Peyer's patch (tissue), 4 donors: ENCODE results near the gene KCNA2. TPM values are rescaled to one million over a fixed set of nuclear protein-coding genes. Genes with fewer than 3 reads are reported as not detected.

Experiments
- DNase-seq, 3 donors: peaks; one replicate each; pipeline ENCODE4 v3.0.0-alpha.2; 2017 to 2019
- H3K27ac ChIP-seq, 4 donors: fragments of 200-600 bp; sonication (generic); one replicate each; pipeline ENCODE4 v1.5.1; 2016 to 2019
- H3K27me3 ChIP-seq, 2 donors: fragments of 200-600 bp; sonication (generic); one replicate each; pipeline ENCODE4 v1.5.1; 2019
- H3K36me3 ChIP-seq, 3 donors: fragments of 200-600 bp; sonication (generic); one replicate each; pipeline ENCODE4 v1.5.1; 2016 to 2019
- H3K4me1 ChIP-seq, 4 donors: fragments of 200-600 bp; sonication (generic); one replicate each; pipeline ENCODE4 v1.5.1; 2016 to 2019
- H3K4me3 ChIP-seq, 4 donors: fragments of 200-600 bp; sonication (generic); 1 replicate in 3 of 4; 2 replicates in 1 of 4; pipeline ENCODE4 v1.5.1; 2016 to 2019; ENCODE audit warnings: mild to moderate bottlenecking in 1 of 4
- H3K9me3 ChIP-seq, 4 donors: fragments of 200-600 bp; sonication (generic); one replicate each; pipeline ENCODE4 v1.5.1; 2016 to 2019; ENCODE audit warnings: mild to moderate bottlenecking in 1 of 4
- CTCF ChIP-seq, 6 experiments: fragments of 450-650 bp in 4 of 6; fragments of 200-600 bp in 2 of 6; sonication (generic) in 1 of 6; IDR thresholded peaks; one replicate each; pipeline ENCODE4 v1.5.1; 2017 to 2019; ENCODE audit warnings: antibody characterized with exemption in 6 of 6, mild to moderate bottlenecking in 3 of 6, moderate library complexity in 1 of 6
- POLR2A ChIP-seq, 2 donors: fragments of 450-650 bp; IDR thresholded peaks; one replicate each; pipeline ENCODE4 v1.5.1; 2017; ENCODE audit warnings: antibody characterized with exemption in 2 of 2, mild to moderate bottlenecking in 2 of 2, moderate library complexity in 2 of 2
- total RNA-seq, 4 donors: library from RNA; depleted of rRNA; stranded (reverse); fragments of >200 nt; gene quantifications; one replicate each; pipeline ENCODE4 v1.1.0, GENCODE V29; 2016

Gene KCNA2
- total RNA-seq, 4 donors from 2014 or later: 0.38 to 0.40 TPM; not detected in 2

- Histone ChIP-seq H3K36me3 (no peaks in the 10 kb centered on the region), H3K4me1 (peaks cover 0 to 4% (median 2%) of the 10 kb centered on the region in 4 donors), H3K27me3 (no peaks in the 10 kb centered on the region), H3K4me3 (no peak overlapping the region), H3K27ac (no peak overlapping the region), H3K9me3 (no peaks in the 10 kb centered on the region)
- DNase-seq: no peak
- TF ChIP-seq POLR2A (IDR thresholded peaks at IDR 0.05) (no peak), CTCF (IDR thresholded peaks at IDR 0.05) (no peak)
Measured at GRCh38 chr1:110593902-110594301, 12.3 kb downstream of the KCNA2 start.

- Histone ChIP-seq H3K27ac (no peak overlapping the region), H3K9me3 (no peaks in the 10 kb centered on the region), H3K36me3 (no peaks in the 10 kb centered on the region), H3K4me1 (peaks cover 0 to 4% (median 2%) of the 10 kb centered on the region in 4 donors), H3K27me3 (no peaks in the 10 kb centered on the region), H3K4me3 (no peak overlapping the region)
- TF ChIP-seq POLR2A (IDR thresholded peaks at IDR 0.05) (no peak), CTCF (IDR thresholded peaks at IDR 0.05) (no peak)
- DNase-seq: no peak
Measured at GRCh38 chr1:110591956-110592355, 14.2 kb downstream of the KCNA2 start.

GRCh38 chr1:110588991-110589390 is 17.2 kb downstream of the KCNA2 start:
- Histone ChIP-seq H3K27ac (no peak overlapping the region), H3K4me3 (no peak overlapping the region)

GRCh38 chr1:110588486-110588885 is 17.7 kb downstream of the KCNA2 start:
- Histone ChIP-seq H3K4me1 (no peaks in the 10 kb centered on the region), H3K36me3 (no peaks in the 10 kb centered on the region), H3K4me3 (no peak overlapping the region), H3K27ac (no peak overlapping the region), H3K27me3 (no peaks in the 10 kb centered on the region), H3K9me3 (no peaks in the 10 kb centered on the region)
- TF ChIP-seq CTCF (IDR thresholded peaks at IDR 0.05): no peak
- TF ChIP-seq POLR2A (IDR thresholded peaks at IDR 0.05): no peak
- DNase-seq: no peak

More at GRCh38 chr1:110588991-110589390, 17.2 kb downstream of the KCNA2 start:
- TF ChIP-seq CTCF (IDR thresholded peaks at IDR 0.05): no peak
- no peak for TF ChIP-seq POLR2A (IDR thresholded peaks at IDR 0.05)
- Histone ChIP-seq H3K27me3 (no peaks in the 10 kb centered on the region), H3K9me3 (no peaks in the 10 kb centered on the region), H3K36me3 (no peaks in the 10 kb centered on the region), H3K4me1 (no peaks in the 10 kb centered on the region)
- no peak for DNase-seq

- no peak for DNase-seq
- Histone ChIP-seq H3K4me1 (no peaks in the 10 kb centered on the region), H3K9me3 (no peaks in the 10 kb centered on the region), H3K27ac (no peak overlapping the region), H3K36me3 (no peaks in the 10 kb centered on the region), H3K4me3 (no peak overlapping the region), H3K27me3 (no peaks in the 10 kb centered on the region)
- TF ChIP-seq CTCF (IDR thresholded peaks at IDR 0.05) (no peak), POLR2A (IDR thresholded peaks at IDR 0.05) (no peak)
Measured at GRCh38 chr1:110587906-110588305, 18.3 kb downstream of the KCNA2 start.

- Histone ChIP-seq H3K4me3 (no peak overlapping the region), H3K9me3 (no peaks in the 10 kb centered on the region), H3K36me3 (no peaks in the 10 kb centered on the region), H3K27me3 (no peaks in the 10 kb centered on the region), H3K27ac (no peak overlapping the region), H3K4me1 (no peaks in the 10 kb centered on the region)
- DNase-seq: no peak
- TF ChIP-seq CTCF (IDR thresholded peaks at IDR 0.05) (no peak), POLR2A (IDR thresholded peaks at IDR 0.05) (no peak)
Measured at GRCh38 chr1:110585481-110585880, 20.7 kb downstream of the KCNA2 start.
